Measurements from ENCODE around the gene ARSJ.

ARSJ gene

GRCh38 chr4:113851816-113852215 lies 127.6 kb downstream of the ARSJ start:
- TF ChIP-seq CTCF (IDR thresholded peaks at IDR 0.05; ENCODE audit: borderline replicate concordance, control extremely low read depth, extremely low read depth, insufficient read depth, missing control alignments) = no peak
- in situ Hi-C loops (cut with MboI; ENCODE audit: low sequenced_read_pairs, unreplicated experiment) = no loop called here
- no peak for DNase-seq (ENCODE audit: low spot score)
